ENCODE results near the gene ATP2A3.

Gene ATP2A3

DNA sequence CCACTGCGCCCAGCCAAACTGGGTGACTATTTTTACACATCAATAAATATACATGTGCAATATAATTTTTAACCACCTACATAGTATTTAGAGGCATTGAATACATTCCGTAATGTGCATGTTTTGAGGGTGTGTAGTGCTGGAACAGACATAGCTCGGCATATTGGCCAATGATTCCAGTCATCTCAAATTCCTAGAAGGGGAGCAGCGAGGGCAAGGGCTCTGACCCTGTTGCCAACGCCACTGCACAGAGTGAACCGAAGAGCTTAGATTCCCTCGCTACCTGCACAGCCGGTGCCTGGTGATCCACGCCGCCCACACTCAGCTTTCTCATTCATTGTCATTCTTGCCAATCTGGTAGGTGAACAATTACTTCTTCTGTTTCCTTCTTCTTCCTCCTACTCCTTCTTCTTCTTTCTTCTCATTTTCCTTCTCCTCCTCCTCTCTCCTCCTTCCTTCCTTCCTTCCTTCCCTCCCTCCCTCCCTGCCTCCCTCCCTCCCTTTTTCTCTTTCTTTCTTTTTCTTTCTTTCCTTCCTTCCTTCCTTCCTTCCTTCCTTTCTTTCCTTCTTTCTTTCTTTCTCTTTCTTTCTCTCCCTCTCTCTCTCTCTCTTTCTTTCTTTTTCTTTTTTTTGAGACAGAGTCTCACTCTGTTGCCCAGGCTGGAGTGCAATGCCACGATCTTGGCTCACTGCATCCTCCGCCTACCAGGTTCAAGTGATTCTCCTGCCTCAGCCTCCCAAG is 26.3 kb upstream of the ATP2A3 start:
- no peak for DNase-seq

GRCh38 chr17:3989041-3989886 is 25.0 kb upstream of the ATP2A3 start:
- DNase-seq: no peak

- no peak for DNase-seq
These were observed 24.2 kb upstream of the ATP2A3 start for GRCh38 chr17:3988297-3989040.

- DNase-seq: no peak
These were observed 22.7 kb upstream of the ATP2A3 start for GRCh38 chr17:3986939-3987335.

- DNase-seq: no peak
These were observed 22.2 kb upstream of the ATP2A3 start for GRCh38 chr17:3986270-3986938.

GRCh38 chr17:3985846-3986245 is 21.6 kb upstream of the ATP2A3 start:
- no peak for DNase-seq

DNA sequence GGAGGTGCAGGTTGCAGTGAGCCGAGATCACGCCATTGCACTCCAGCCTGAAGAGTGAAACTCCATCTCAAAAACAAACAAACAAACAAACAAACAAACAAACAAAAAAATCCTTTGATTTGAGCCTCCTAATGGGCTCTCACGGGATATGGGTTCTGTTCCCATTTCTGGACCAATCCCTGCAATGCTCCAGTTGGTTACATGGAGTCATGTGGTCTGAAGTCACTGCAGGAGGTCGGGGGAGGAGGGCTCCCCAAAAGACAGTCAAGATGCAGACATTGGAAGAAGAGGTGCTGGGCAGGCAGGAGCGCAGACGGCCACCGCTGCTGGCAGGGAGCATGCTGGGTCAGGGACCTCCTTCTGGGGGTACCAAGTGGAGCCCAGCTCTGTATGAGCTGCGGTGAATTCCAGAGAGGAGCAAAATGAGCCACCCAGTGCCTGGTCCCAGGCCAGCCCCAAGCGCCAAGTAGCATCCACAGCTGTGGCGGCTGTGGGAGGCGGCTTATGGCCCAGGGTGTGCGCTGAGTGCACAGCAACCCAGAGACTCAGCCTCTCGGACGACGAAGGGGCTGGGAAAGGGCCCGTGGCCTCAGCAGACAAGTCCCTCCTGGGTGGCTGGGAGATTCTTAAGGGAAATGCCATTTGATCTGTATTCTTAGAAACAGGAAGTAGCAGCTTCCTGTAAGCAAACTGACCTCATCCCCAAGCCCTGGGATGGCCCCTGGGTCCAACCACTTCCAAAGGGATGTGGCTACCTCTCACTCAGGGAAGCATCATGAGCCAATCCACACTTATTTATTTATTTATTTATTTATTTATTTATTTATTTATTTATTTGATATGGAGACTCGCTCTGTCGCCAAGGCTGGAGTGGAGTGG is 19.6 kb upstream of the ATP2A3 start:
- no peak for DNase-seq

GRCh38 chr17:3982541-3983017 is 18.3 kb upstream of the ATP2A3 start:
- no peak for DNase-seq

DNA sequence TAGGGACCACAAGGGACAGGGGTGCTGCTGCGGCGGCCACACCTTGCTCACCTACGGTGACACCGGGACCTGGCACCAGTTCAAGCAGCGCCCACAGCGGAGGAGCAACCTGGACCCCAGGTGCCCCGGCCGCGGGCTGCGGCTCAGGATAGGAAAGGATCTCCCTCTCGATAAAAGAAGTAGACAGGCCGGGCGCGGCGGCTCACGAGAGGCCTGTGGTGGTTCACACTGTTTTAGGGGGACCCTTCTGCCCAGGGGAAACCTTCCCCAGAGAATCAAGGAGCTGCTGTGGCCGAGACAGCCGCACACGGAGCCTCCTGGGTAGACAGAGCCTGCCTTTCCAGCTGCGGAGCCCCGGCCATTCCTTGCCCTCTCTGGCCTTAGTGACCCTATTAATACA is 17.9 kb upstream of the ATP2A3 start:
- no peak for DNase-seq

DNA sequence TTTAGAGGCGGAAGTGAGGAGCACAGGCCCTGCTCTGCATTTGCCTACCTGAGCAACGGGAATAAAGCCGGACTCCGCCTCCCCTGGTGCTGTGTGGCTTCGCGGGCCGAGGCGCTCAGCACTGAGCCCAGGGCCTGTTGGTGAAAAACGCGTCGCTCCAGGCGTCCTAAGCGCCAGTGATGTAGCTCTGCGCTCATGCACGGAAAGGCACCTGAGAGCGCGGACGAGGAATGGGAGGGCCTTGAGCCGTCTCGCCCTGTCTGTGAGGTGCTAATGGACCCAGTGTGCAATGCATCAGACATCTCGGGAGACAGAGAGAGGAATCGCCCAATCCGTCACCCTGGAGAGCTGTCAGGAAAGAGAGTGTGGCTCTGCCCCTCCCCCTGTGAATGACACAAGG is 17.2 kb upstream of the ATP2A3 start:
- no peak for DNase-seq

GRCh38 chr17:3980381-3981014 is 16.3 kb upstream of the ATP2A3 start:
- DNase-seq: no peak

DNA sequence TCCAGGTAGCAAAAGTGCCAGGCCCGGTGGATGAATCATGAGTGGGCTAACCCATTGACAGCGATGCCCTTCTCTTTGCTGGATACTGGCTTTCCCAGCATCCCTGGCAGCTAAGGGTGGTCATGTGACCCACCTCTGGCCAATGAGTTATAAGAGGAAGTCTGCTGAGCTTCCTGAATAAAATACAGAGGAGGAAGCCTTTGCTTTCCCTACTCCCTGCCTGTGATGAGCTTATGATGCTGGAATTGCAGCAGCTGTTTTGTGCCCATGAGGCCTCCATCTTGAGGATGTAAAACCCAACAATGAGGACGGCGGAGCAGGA is 15.0 kb upstream of the ATP2A3 start:
- DNase-seq: no peak

DNA sequence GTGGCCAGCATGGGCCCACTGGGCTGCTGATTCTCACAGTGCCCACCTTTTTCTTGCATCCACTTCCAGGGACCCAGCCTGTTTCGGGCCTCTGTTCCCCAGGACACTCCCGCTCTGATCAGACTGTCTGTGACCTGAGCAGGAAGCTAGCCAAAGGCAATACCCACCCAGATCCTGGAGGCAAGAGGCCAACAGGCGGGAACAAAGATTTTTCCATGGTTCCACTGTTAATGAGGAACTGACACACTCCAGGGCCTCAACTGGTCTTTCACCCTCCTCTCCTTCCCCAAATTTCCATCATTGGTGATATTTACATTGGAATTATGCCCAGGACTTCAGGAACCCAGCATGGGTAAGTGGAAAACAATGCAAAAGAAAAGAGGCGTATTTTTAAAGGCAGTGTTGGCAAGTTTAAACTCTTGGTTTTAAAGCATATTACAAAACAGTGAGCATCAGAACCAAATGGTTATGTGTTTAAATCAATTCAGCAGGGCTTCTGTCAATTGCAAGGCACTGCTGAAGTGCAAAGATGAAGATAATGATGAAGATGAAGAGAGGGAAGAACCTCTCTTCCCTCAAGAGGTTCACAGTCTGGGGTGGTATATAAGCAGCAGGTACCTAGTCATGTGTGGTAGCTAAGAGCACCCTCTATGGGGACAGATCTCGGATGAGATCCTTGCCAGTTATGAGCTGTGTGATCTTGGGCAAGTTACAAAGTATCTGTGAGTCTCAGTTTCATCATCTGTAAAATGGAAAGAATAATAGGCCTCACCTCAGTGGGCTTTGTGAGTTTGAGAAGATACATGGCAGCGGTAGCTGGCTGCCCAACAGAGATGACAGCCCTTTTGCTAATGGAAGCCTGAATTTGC is 14.4 kb upstream of the ATP2A3 start:
- DNase-seq: no peak

GRCh38 chr17:3977387-3977786 is 13.2 kb upstream of the ATP2A3 start:
- DNase-seq: no peak

GRCh38 chr17:3976675-3977171 is 12.5 kb upstream of the ATP2A3 start:
- no peak for DNase-seq

DNA sequence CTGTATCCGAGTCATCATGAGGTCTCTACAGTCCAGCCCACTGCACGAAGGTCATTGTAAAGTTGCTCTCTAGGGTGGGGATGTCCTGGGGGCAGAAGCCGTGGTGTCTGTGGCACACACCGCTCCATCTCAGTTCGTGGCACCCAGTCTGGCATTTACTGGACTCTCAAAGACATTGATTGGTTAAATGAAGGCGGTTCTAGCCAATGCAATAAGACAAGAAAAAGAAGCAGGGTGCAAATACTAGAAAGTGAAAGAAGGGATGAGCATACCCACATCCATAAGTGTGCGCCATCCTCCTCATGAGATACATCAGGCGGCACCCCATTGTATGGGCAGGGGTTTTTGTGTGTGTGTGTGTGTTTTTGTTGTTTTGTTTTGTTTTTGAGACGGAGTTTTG is 10.7 kb upstream of the ATP2A3 start:
- no peak for DNase-seq

GRCh38 chr17:3974138-3974687 is 10.0 kb upstream of the ATP2A3 start:
- DNase-seq: no peak

- no peak for DNase-seq
These were observed 9.4 kb upstream of the ATP2A3 start for GRCh38 chr17:3973495-3974137.

- peak in 1 of 5 experiments; percentile 25 for DNase-seq
These were observed 8.7 kb upstream of the ATP2A3 start for GRCh38 chr17:3972931-3973330.

All from T-helper 2 cell (primary cell).